ENCODE measurements around the gene ZNF200. TPM values are rescaled to one million over a fixed set of nuclear protein-coding genes. Genes with fewer than 3 reads are reported as not detected.

Gene ZNF200
- total RNA-seq, 1 experiment from 2014 or later = 8.8 TPM

DNA sequence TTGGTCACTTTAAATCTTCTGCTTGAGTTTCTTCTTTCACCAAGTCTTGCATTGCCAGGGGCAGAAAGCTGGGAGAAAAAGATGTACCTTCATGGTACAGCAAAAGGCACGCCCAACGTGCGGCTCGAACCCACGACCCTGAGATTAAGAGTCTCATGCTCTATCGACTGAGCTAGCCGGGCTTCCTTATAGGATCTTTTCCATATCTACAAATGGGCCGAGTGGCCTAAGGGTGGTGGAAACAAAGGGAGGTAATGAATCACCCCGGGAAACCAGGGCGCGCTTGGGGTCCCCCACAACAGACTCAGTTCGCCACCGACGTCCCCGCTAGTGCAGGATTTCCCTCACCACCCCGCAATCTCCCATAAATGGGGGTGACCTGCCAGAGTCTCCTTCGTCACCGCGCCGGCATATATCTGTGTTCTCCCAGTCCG is 54.5 kb downstream of the ZNF200 start:
- ChIA-PET CTCF (no interaction called here), RAD21 (ENCODE audit: low non-redundant PET in 1 of 2, low total read pairs in 2 of 2, uncharacterized antibody in 2 of 2, unreplicated experiment in 2 of 2) (no interaction called here), POLR2A (no interaction called here)
- intact Hi-C loops (cut with micrococcal nuclease) = no loop called here
- Histone ChIP-seq H3K4me2 (ENCODE audit: low read length) (no peak overlapping the region), H3K9me2 (ENCODE audit: insufficient read depth) (no peaks in the 10 kb centered on the region), H3K27ac (ENCODE audit: low read depth, low read length) (no peak overlapping the region), H3K4me3 (replicated peaks in 1 of 2; ENCODE audit: low read depth in 1 of 2, low read length in 2 of 2) (no peak overlapping the region), H3K36me3 (ENCODE audit: control insufficient read depth in 1 of 2, insufficient read depth in 2 of 2, low read length in 2 of 2) (no peaks in the 10 kb centered on the region), H2AFZ (ENCODE audit: low read depth, low read length, poor library complexity, severe bottlenecking) (no peak overlapping the region), H3K9me3 (ENCODE audit: control insufficient read depth in 1 of 2, insufficient read depth in 1 of 2, low read depth in 1 of 2, low read length in 2 of 2) (no peaks in the 10 kb centered on the region), H3K27me3 (ENCODE audit: insufficient read depth, low read length) (no peaks in the 10 kb centered on the region), H3K79me2 (ENCODE audit: insufficient read depth, low read length) (no peaks in the 10 kb centered on the region), H3K4me1 (ENCODE audit: control insufficient read depth in 1 of 2, insufficient read depth in 2 of 2, low read length in 2 of 2) (peaks cover 7 to 20% of the 10 kb centered on the region in 2 experiments; a peak in 3 of 4 replicates), H3K9ac (ENCODE audit: low read length) (no peak overlapping the region), H4K20me1 (ENCODE audit: insufficient read depth) (no peaks in the 10 kb centered on the region)
- ATAC-seq (no peak), DNase-seq (ENCODE audit: low read depth, low spot score) (no peak)
- no TSS peak for BruUV-seq (replicated peaks)
- TF ChIP-seq FOSL1 (IDR thresholded peaks at IDR 0.05; ENCODE audit: low read depth) (no peak), EGR1 (IDR thresholded peaks at IDR 0.05; ENCODE audit: low read depth) (no peak), POLR2A (IDR thresholded peaks at IDR 0.05; ENCODE audit: borderline replicate concordance, extremely low read depth, insufficient read depth, insufficient read length) (no peak), ELF1 (IDR thresholded peaks at IDR 0.05; ENCODE audit: borderline replicate concordance, low read depth) (no peak), SRF (IDR thresholded peaks at IDR 0.05; ENCODE audit: low read depth) (no peak), SP1 (IDR thresholded peaks at IDR 0.05; ENCODE audit: low read depth) (no peak), TCF7L2 (IDR thresholded peaks at IDR 0.05; ENCODE audit: borderline replicate concordance, extremely low read depth, insufficient read depth, insufficient read length) (no peak), EZH2phosphoT487 (IDR thresholded peaks at IDR 0.05; ENCODE audit: borderline replicate concordance) (no peak), ZFX (IDR thresholded peaks at IDR 0.05) (no peak), RAD21 (IDR thresholded peaks at IDR 0.05; ENCODE audit: low read depth) (no peak), ZNF274 (IDR thresholded peaks at IDR 0.05; ENCODE audit: low read depth, low read length) (no peak)
- TF ChIP-seq, protein P1, sequence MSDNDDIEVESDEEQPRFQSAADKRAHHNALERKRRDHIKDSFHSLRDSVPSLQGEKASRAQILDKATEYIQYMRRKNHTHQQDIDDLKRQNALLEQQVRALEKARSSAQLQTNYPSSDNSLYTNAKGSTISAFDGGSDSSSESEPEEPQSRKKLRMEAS (IDR thresholded peaks at IDR 0.05) = no peak
- TF ChIP-seq, protein P2, sequence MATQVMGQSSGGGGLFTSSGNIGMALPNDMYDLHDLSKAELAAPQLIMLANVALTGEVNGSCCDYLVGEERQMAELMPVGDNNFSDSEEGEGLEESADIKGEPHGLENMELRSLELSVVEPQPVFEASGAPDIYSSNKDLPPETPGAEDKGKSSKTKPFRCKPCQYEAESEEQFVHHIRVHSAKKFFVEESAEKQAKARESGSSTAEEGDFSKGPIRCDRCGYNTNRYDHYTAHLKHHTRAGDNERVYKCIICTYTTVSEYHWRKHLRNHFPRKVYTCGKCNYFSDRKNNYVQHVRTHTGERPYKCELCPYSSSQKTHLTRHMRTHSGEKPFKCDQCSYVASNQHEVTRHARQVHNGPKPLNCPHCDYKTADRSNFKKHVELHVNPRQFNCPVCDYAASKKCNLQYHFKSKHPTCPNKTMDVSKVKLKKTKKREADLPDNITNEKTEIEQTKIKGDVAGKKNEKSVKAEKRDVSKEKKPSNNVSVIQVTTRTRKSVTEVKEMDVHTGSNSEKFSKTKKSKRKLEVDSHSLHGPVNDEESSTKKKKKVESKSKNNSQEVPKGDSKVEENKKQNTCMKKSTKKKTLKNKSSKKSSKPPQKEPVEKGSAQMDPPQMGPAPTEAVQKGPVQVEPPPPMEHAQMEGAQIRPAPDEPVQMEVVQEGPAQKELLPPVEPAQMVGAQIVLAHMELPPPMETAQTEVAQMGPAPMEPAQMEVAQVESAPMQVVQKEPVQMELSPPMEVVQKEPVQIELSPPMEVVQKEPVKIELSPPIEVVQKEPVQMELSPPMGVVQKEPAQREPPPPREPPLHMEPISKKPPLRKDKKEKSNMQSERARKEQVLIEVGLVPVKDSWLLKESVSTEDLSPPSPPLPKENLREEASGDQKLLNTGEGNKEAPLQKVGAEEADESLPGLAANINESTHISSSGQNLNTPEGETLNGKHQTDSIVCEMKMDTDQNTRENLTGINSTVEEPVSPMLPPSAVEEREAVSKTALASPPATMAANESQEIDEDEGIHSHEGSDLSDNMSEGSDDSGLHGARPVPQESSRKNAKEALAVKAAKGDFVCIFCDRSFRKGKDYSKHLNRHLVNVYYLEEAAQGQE (IDR thresholded peaks at IDR 0.05; ENCODE audit: low read depth) = no peak
- TF ChIP-seq, protein P3, sequence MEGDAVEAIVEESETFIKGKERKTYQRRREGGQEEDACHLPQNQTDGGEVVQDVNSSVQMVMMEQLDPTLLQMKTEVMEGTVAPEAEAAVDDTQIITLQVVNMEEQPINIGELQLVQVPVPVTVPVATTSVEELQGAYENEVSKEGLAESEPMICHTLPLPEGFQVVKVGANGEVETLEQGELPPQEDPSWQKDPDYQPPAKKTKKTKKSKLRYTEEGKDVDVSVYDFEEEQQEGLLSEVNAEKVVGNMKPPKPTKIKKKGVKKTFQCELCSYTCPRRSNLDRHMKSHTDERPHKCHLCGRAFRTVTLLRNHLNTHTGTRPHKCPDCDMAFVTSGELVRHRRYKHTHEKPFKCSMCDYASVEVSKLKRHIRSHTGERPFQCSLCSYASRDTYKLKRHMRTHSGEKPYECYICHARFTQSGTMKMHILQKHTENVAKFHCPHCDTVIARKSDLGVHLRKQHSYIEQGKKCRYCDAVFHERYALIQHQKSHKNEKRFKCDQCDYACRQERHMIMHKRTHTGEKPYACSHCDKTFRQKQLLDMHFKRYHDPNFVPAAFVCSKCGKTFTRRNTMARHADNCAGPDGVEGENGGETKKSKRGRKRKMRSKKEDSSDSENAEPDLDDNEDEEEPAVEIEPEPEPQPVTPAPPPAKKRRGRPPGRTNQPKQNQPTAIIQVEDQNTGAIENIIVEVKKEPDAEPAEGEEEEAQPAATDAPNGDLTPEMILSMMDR (IDR thresholded peaks at IDR 0.05 in 2 of 3, conservative IDR thresholded peaks at IDR 0.05 in 1 of 3; ENCODE audit: borderline replicate concordance in 1 of 3, insufficient read depth in 1 of 3, low read depth in 2 of 3, low read length in 2 of 3) = no peak
- TF ChIP-seq, protein P4, sequence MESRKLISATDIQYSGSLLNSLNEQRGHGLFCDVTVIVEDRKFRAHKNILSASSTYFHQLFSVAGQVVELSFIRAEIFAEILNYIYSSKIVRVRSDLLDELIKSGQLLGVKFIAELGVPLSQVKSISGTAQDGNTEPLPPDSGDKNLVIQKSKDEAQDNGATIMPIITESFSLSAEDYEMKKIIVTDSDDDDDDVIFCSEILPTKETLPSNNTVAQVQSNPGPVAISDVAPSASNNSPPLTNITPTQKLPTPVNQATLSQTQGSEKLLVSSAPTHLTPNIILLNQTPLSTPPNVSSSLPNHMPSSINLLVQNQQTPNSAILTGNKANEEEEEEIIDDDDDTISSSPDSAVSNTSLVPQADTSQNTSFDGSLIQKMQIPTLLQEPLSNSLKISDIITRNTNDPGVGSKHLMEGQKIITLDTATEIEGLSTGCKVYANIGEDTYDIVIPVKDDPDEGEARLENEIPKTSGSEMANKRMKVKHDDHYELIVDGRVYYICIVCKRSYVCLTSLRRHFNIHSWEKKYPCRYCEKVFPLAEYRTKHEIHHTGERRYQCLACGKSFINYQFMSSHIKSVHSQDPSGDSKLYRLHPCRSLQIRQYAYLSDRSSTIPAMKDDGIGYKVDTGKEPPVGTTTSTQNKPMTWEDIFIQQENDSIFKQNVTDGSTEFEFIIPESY (IDR thresholded peaks at IDR 0.05; ENCODE audit: extremely low read depth, insufficient replicate concordance, low read length) = no peak
- TF ChIP-seq, protein P5, sequence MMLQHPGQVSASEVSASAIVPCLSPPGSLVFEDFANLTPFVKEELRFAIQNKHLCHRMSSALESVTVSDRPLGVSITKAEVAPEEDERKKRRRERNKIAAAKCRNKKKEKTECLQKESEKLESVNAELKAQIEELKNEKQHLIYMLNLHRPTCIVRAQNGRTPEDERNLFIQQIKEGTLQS (IDR thresholded peaks at IDR 0.05) = no peak
